Effector CD8-positive, alpha-beta T cell (primary cell): ENCODE measurements around the gene SCGB1A1.
A peak's percentile ranks its signal among the peaks of the same experiment; 100 is the strongest.
"Not testable (repeated sequence)": the region's sequence is repeated elsewhere in the genome, so short reads cannot be mapped to it uniquely, and the experiment has no call there.

Experiments used
- DNase-seq: peaks from one replicate; lab custom pipeline; 2025; lab: John Stamatoyannopoulos, UW
- total RNA-seq, 4 experiments: gene quantifications; one replicate each; lab custom pipeline; 2026; lab: John Stamatoyannopoulos, UW

Gene SCGB1A1
- 0 reads per million in 4 experiments for total RNA-seq

- DNase-seq = no peak
Measured at GRCh38 chr11:62418733-62419132, at the start of gene SCGB1A1. SCGB1A1 (plus strand) TSS chr11:62419033; CDS start chr11:62419096, 63 bp downstream.

GRCh38 chr11:62370743-62371440 is 47.9 kb upstream of the SCGB1A1 start:
- peak; percentile 13 for DNase-seq

GRCh38 chr11:62372871-62373270 is 46.0 kb upstream of the SCGB1A1 start:
- DNase-seq = no peak

- no peak for DNase-seq
Measured at GRCh38 chr11:62373464-62374119, 45.2 kb upstream of the SCGB1A1 start.

- DNase-seq = no peak
Measured at GRCh38 chr11:62374801-62375200, 44.0 kb upstream of the SCGB1A1 start.

GRCh38 chr11:62378459-62379063 is 40.3 kb upstream of the SCGB1A1 start:
- DNase-seq = not testable (repeated sequence)

- DNase-seq = not testable (repeated sequence)
Measured at GRCh38 chr11:62379586-62379985, 39.2 kb upstream of the SCGB1A1 start.

- peak; percentile 16 for DNase-seq
Measured at GRCh38 chr11:62380821-62381245, 38.0 kb upstream of the SCGB1A1 start.

- no peak for DNase-seq
Measured at GRCh38 chr11:62383822-62384221, 35.0 kb upstream of the SCGB1A1 start.

GRCh38 chr11:62386083-62386482 is 32.8 kb upstream of the SCGB1A1 start:
- not testable (repeated sequence) for DNase-seq

- DNase-seq = no peak
Measured at GRCh38 chr11:62387381-62387780, 31.5 kb upstream of the SCGB1A1 start.

GRCh38 chr11:62388999-62389398 is 29.8 kb upstream of the SCGB1A1 start:
- no peak for DNase-seq

GRCh38 chr11:62390237-62390636 is 28.6 kb upstream of the SCGB1A1 start:
- no peak for DNase-seq

- DNase-seq = no peak
Measured at GRCh38 chr11:62390722-62391121, 28.1 kb upstream of the SCGB1A1 start.

- DNase-seq = no peak
Measured at GRCh38 chr11:62391642-62392425, 27.0 kb upstream of the SCGB1A1 start.

GRCh38 chr11:62392506-62392905 is 26.3 kb upstream of the SCGB1A1 start:
- DNase-seq = no peak

GRCh38 chr11:62393061-62393611 is 25.7 kb upstream of the SCGB1A1 start:
- DNase-seq = peak; percentile 1

- DNase-seq = no peak
Measured at GRCh38 chr11:62393735-62394134, 25.1 kb upstream of the SCGB1A1 start.

- peak; percentile 6 for DNase-seq
Measured at GRCh38 chr11:62394825-62395538, 23.9 kb upstream of the SCGB1A1 start.

GRCh38 chr11:62395885-62396551 is 22.8 kb upstream of the SCGB1A1 start:
- DNase-seq = no peak
